ENCODE data around the gene TIMM23B. TPM values are rescaled to one million over a fixed set of nuclear protein-coding genes. Genes with fewer than 3 reads are reported as not detected.
"Not testable (repeated sequence)": the region's sequence is repeated elsewhere in the genome, so short reads cannot be mapped to it uniquely, and the experiment has no call there.

The TIMM23B gene, protein sequence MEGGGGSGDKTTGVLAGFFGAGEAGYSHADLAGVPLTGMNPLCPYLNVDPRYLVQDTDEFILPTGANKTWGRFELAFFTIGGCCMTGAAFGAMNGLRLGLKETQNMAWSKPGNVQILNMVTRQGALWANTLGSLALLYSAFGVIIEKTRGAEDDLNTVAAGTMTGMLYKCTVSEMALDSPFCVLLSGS
- 11.7 TPM for total RNA-seq
- long read RNA-seq, partial matches to known transcripts, result 1 of 6 reads
- long read RNA-seq, other reads (novel, unspliced or antisense), result 1 of 6 reads

DNA sequence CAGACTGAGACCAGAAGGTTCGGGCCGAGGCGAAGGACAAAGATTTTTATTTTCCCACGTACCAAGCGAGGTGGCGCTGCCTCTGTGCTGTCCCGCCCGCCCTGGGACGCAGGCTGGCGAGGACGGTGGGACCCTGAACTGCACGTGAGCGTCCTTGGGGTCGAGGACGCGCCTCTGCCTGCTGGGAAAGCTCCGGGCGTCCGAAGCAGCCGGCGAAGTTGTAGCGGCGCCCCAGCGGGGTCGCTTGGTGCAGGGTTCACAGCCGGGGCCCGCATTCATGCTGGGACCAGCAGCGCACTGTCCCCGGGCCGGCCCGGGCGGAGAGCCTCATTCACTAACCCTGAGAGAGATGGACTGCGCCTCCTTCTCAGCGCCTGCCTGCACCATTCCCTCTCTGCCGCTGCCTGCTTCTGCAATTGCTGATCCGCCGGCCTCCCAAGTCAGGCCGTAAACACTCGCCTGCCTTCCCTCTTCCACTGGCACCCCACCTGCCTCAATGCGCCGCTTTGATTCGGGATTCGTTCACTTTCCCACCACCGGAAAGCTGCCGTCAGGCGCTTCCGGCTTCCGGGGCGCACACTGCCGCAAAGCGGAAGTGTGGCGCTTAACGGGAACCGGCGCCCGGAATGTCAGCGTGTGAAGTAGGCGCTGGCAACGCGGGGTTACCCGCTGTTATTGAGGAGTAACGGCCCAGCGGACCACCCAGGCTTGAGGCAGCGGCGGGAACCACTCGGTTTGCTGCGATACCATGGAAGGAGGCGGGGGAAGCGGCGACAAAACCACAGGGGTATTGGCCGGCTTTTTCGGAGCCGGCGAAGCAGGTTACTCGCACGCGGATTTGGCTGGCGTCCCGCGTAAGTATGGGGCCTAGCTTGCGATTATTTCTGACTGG, at the start of gene TIMM23B, which contains the start of gene PARG:
Gene TIMM23B (plus strand): TSS at position 607 of the 892 bp plus-strand sequence. CDS start 142 bp downstream, at position 749.
Gene PARG (minus strand): TSS at position 581 of the 892 bp plus-strand sequence. CDS start 302 bp downstream, at position 279.
- intact Hi-C loops (cut with DNase I); H3K27me3 ChIP-seq (ENCODE audit: low read depth); H3K9me3 ChIP-seq; H3K36me3 ChIP-seq: not testable (repeated sequence)
- H3K4me1 ChIP-seq, result peaks cover 18% of the 10 kb centered on the region
- H3K4me3 ChIP-seq, result peak within 1 kb of the TSS; percentile 78
- ATAC-seq, result peak; percentile 98 to 99
- peak; percentile 88 for DNase-seq
- H3K27ac ChIP-seq, result peak within 1 kb of the TSS; percentile 75

DNA sequence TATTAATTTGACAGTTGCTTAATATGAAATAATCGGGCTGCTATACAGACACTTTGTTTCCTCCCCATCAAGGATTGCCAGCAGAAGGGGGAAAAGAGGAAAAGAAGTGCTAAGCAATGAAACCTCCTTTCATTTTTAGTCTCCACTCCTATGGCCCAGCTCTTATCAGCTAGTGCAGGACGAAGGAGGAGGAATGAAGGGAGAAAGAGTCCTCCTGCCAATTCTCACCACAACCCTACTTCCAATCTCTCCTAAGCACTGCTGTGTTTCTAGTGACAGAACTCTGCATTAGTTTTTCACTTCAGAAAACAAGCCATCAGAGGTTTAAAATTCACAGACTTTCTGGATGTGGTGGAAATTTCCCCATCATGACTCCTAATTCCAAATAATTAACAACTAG, 41.9 kb upstream of the TIMM23B start:
- H3K27ac ChIP-seq; H3K4me3 ChIP-seq; ATAC-seq; H3K9me3 ChIP-seq; intact Hi-C loops (cut with DNase I); H3K4me1 ChIP-seq; H3K36me3 ChIP-seq; H3K27me3 ChIP-seq (ENCODE audit: low read depth); DNase-seq: not testable (repeated sequence)

DNA sequence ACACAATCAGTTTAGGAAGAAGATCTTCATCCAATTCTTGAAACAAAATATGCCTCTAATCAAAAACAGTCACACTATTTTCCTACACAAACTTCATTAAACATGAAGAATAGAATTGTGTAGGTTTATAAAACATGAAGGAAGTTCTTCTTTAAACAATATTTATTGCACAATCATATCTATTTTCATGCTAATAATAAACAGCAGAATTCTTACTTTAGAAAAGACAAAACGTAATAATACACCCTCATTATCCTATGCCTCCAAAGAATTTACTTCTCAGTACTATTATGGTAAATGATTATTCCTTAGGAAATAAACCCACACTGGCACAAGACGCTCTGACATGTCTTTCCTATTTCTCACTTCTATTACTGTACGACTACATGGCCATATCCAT, 41.4 kb upstream of the TIMM23B start:
- H3K36me3 ChIP-seq; H3K27me3 ChIP-seq (ENCODE audit: low read depth); intact Hi-C loops (cut with DNase I); ATAC-seq; H3K27ac ChIP-seq; H3K9me3 ChIP-seq; H3K4me3 ChIP-seq; DNase-seq; H3K4me1 ChIP-seq: not testable (repeated sequence)

DNA sequence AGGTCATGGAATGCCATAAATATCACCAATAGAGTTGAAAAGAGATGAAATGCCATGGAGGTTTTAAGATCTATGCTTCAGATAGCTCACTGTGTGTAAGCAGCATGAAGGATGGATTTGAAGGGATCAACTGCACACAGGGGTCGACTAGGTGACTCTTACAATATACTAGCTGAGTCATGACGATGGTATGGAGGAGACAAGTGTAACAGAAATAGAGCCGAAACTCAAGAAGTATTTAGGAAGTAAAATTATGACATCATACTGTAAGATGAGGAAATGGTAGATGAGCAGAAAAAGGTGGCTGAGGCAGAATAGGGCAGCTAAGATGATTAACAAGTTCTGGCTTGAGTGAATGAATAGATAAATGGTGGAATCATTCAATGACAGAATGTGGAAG, 38.0 kb upstream of the TIMM23B start:
- H3K27me3 ChIP-seq (ENCODE audit: low read depth); intact Hi-C loops (cut with DNase I); DNase-seq: not testable (repeated sequence)

DNA sequence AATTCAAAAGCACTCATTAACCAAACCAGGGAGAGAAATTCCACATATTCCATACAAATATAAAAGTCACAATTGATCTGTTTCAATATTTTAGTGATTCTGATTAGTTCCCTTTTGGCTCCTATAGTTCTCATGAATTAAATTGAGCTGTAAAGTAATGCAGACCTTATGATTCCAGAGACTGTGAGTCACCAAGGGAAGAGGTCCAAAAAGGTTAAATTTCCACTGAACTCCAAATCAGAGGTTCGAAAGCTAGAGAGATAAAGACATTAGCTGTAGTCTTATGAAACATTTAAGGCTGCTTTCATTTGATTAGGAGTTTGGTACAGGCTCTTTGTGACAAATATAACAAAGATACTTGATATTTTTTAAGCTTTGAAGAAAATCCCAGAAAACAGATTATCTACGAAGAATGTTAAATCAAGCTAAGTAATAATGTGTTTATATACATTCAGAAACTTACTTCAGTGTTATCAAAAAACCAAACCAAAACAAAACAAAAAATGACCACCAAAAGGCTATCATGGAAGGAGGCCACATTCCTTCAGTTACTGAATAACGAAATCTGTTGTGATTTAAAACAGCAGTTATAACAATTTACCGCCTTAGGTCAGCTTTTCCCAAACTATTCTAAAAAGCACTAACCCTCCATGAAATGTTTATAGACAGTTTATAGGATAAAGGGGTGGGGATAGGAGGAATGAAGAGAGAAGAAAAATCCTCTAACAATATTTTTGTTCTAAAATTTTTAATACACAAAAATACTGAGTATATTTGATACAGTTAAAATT, 33.4 kb upstream of the TIMM23B start:
- H3K27me3 ChIP-seq (ENCODE audit: low read depth); H3K36me3 ChIP-seq; DNase-seq; intact Hi-C loops (cut with DNase I); H3K4me3 ChIP-seq; ATAC-seq; H3K27ac ChIP-seq; H3K9me3 ChIP-seq; H3K4me1 ChIP-seq: not testable (repeated sequence)

More for the DNA sequence above, 38.0 kb upstream of the TIMM23B start:
- not testable (repeated sequence) for H3K4me1 ChIP-seq, H3K9me3 ChIP-seq, H3K4me3 ChIP-seq, ATAC-seq, H3K36me3 ChIP-seq, H3K27ac ChIP-seq

DNA sequence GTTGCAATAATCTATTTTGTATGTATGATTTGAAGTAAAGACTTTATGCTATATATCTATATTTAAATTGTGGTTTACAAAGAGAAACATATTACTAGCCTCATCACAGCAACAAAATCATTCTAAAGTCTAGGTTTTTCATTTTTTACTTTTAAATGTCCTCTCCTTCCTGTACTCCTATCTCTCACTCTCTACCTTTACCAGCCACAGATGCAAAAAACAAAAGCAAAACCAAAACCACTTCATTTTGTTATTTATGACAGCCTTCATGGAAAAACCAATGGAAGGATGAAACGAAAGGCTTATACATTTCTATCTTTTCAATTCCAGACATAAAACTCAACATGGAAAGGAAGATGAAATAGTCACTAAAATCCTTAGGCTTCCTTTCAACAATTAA, 31.6 kb upstream of the TIMM23B start:
- intact Hi-C loops (cut with DNase I); H3K36me3 ChIP-seq; H3K4me1 ChIP-seq; H3K4me3 ChIP-seq; ATAC-seq; H3K27me3 ChIP-seq (ENCODE audit: low read depth); DNase-seq; H3K27ac ChIP-seq; H3K9me3 ChIP-seq: not testable (repeated sequence)

DNA sequence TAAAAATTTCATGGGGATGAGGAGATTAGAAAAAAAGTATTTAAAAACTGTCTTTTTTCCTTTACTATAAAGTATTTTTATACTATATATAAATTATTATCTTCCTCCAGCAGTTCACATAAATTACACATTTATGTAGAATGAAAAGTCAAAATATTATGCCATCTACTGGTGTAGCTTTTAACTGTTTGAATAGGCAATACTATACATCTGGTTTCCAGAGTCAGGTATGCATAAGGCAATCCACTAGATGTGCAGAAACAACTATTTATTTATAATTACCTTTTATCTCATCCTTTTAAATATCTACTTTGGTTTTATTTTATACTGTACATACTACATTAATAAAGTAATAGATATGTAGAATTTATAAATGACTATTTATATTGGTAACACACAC, 25.4 kb upstream of the TIMM23B start:
- DNase-seq; H3K27ac ChIP-seq; H3K27me3 ChIP-seq (ENCODE audit: low read depth); ATAC-seq; H3K9me3 ChIP-seq; H3K4me3 ChIP-seq; intact Hi-C loops (cut with DNase I); H3K4me1 ChIP-seq: not testable (repeated sequence)
- H3K36me3 ChIP-seq, result peaks cover 10% of the 10 kb centered on the region

DNA sequence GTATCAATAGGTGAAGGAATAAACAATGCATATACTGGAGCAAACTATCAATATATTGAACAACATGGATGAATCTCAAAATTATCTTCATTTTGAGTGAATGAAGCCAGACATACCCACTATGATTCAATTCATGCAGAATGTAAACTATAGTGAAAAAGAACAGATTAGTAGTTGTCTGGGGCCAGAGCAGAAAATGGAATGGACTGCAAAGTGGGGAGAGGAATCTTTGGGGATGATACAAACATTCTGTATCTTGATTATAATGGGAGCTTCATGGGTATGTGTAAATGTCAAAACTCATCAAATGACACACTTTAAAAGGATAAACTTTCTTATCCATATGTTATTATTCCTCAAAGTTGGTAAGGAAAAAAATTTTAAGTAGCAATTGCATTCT, 23.9 kb upstream of the TIMM23B start:
- H3K4me3 ChIP-seq; DNase-seq; intact Hi-C loops (cut with DNase I); H3K27ac ChIP-seq; H3K27me3 ChIP-seq (ENCODE audit: low read depth); H3K9me3 ChIP-seq; H3K4me1 ChIP-seq; ATAC-seq: not testable (repeated sequence)
- H3K36me3 ChIP-seq, result peaks cover 18% of the 10 kb centered on the region

DNA sequence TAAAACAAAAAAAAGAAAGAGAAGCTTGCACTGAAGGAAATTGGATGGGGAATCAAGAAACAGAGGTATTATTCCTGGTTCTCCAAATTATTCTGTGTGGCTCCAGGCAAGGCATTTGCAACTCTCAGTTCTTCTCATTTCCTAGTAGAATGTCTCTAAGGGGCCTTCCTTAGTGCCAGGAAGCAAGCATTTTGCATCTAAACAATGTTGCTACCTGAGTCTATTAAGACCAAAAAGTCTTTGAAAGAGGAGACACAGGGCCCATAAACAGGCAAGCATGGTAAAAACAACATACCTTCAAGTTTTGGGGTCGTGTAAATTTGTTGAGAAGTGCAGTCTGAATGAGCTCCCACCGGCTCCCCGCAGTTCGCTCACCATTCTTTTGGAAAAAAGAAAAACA, 19.8 kb upstream of the TIMM23B start:
- DNase-seq; H3K27ac ChIP-seq; ATAC-seq; H3K9me3 ChIP-seq; intact Hi-C loops (cut with DNase I); H3K4me1 ChIP-seq; H3K27me3 ChIP-seq (ENCODE audit: low read depth); H3K4me3 ChIP-seq: not testable (repeated sequence)
- H3K36me3 ChIP-seq, result peaks cover 20% of the 10 kb centered on the region

DNA sequence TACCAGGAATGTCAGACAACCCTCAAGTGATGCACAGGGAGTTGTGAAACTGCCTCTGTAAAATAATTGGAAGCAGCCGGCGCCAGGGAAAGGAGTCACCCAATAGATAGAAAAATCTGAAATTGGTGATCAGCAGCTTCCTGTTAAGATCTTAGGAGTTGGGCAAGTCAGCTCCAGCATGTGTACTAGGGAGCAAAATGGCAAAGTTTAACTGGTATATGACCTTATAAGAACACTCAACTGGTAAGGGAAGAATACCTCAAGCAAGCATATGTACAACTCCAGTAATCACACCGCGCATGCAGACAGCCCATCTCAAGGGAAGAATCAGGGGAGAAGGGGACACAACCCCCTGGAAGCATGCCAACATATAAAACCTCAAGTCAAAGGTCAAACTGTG, 18.3 kb upstream of the TIMM23B start:
- H3K9me3 ChIP-seq; DNase-seq; H3K4me1 ChIP-seq; H3K27ac ChIP-seq; ATAC-seq; H3K27me3 ChIP-seq (ENCODE audit: low read depth); intact Hi-C loops (cut with DNase I); H3K4me3 ChIP-seq: not testable (repeated sequence)
- peaks cover 28% of the 10 kb centered on the region for H3K36me3 ChIP-seq

DNA sequence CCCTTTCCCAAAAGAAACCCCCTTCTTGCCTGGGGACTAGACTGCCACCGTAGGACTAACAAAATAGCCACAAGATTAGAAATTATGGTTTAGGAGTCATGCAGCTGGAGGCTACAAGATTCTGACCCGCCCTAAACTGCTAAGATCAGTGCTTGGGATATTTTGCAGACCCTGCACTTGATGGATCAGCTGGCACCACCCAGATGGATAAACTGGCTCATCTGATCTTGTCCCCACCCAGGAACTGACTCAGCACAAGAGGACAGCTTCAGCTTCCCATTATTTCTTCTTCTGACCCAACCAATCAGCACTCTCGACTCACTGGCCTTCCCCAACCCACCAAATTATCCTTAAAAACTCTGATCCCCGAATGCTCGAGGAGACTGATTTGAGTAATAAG, 10.6 kb upstream of the TIMM23B start:
- H3K9me3 ChIP-seq; ATAC-seq; DNase-seq; H3K27ac ChIP-seq; H3K4me1 ChIP-seq; H3K4me3 ChIP-seq; H3K27me3 ChIP-seq (ENCODE audit: low read depth); intact Hi-C loops (cut with DNase I): not testable (repeated sequence)
- H3K36me3 ChIP-seq, result peaks cover 35% of the 10 kb centered on the region

DNA sequence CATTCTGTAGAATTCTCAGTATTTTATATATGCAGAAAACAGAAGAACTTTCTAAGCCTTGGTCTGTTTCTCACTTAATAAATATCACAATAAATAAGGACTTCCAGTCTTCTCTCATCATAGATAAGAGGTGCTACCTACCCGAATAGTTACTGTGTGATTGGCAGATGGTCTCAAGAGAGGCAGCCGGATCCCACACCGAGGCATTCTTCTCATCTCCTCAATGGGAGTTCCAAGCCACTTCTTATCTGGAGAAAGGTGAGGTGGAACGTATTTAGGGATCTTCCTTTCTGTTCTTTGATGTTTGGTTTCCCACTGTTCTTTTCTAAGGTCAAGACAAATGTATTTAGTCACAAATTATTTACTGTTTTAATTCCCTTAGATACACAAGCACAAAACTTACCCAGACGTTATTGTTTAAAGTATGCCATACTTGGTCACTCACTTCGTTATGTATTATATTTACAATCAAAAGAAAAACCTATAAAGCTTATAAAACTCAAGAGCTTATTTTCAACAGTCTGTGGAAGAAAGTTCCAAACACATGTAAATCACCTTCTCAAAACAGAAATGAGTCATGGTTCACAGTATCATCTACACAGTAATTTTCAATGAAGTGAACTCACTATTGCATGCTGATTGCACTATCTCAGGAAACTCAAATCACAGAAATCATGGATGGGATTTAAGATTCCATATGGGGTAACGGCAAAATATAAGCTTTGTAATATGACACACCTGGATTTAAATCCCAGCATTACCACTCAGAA, 9.7 kb upstream of the TIMM23B start:
- intact Hi-C loops (cut with DNase I); H3K4me3 ChIP-seq; H3K27me3 ChIP-seq (ENCODE audit: low read depth); H3K4me1 ChIP-seq; H3K9me3 ChIP-seq; ATAC-seq; DNase-seq; H3K27ac ChIP-seq: not testable (repeated sequence)
- H3K36me3 ChIP-seq, result peaks cover 28% of the 10 kb centered on the region

All from lower lobe of right lung (tissue), 2 donors.